ENCODE data around the gene ARHGAP15. TPM values are rescaled to one million over a fixed set of nuclear protein-coding genes. Genes with fewer than 3 reads are reported as not detected.

Gene ARHGAP15
- total and polyA plus RNA-seq, 3 donors from 2014 or later: 2.2 to 15.0 (median 7.7) TPM

GRCh38 chr2:143219266-143219665, 90.0 kb downstream of the ARHGAP15 start:
- H3K27me3 ChIP-seq: no peaks in the 10 kb centered on the region
- TF ChIP-seq POLR2A (IDR thresholded peaks at IDR 0.05): no peak
- TF ChIP-seq, protein P1, sequence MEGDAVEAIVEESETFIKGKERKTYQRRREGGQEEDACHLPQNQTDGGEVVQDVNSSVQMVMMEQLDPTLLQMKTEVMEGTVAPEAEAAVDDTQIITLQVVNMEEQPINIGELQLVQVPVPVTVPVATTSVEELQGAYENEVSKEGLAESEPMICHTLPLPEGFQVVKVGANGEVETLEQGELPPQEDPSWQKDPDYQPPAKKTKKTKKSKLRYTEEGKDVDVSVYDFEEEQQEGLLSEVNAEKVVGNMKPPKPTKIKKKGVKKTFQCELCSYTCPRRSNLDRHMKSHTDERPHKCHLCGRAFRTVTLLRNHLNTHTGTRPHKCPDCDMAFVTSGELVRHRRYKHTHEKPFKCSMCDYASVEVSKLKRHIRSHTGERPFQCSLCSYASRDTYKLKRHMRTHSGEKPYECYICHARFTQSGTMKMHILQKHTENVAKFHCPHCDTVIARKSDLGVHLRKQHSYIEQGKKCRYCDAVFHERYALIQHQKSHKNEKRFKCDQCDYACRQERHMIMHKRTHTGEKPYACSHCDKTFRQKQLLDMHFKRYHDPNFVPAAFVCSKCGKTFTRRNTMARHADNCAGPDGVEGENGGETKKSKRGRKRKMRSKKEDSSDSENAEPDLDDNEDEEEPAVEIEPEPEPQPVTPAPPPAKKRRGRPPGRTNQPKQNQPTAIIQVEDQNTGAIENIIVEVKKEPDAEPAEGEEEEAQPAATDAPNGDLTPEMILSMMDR (IDR thresholded peaks at IDR 0.05): no peak
- intact Hi-C loops (cut with DNase I; ENCODE audit: low total_unique reads): no loop called here
- 91 to 93% methylated on average over 3 of the region's 3 CpGs for WGBS, 2 donors
- no peak for DNase-seq
- no peak overlapping the region for H3K27ac ChIP-seq
- H3K36me3 ChIP-seq (ENCODE audit: low read depth, missing control alignments): no peaks in the 10 kb centered on the region
- H3K9me3 ChIP-seq: no peaks in the 10 kb centered on the region
- H3K4me1 ChIP-seq: no peaks in the 10 kb centered on the region
- no peak overlapping the region for H3K4me3 ChIP-seq

GRCh38 chr2:143223556-143223955, 94.3 kb downstream of the ARHGAP15 start:
- intact Hi-C loops (cut with DNase I; ENCODE audit: low total_unique reads): no loop called here
- Histone ChIP-seq H3K27me3 (no peaks in the 10 kb centered on the region), H3K36me3 (ENCODE audit: low read depth, missing control alignments) (no peaks in the 10 kb centered on the region), H3K4me3 (no peak overlapping the region), H3K9me3 (no peaks in the 10 kb centered on the region), H3K27ac (no peak overlapping the region), H3K4me1 (no peaks in the 10 kb centered on the region)
- TF ChIP-seq, protein P1 (IDR thresholded peaks at IDR 0.05): no peak
- TF ChIP-seq POLR2A (IDR thresholded peaks at IDR 0.05): no peak
- DNase-seq: no peak
- 73 to 89% methylated on average over 1 of the region's 1 CpG for WGBS, 2 donors

DNA sequence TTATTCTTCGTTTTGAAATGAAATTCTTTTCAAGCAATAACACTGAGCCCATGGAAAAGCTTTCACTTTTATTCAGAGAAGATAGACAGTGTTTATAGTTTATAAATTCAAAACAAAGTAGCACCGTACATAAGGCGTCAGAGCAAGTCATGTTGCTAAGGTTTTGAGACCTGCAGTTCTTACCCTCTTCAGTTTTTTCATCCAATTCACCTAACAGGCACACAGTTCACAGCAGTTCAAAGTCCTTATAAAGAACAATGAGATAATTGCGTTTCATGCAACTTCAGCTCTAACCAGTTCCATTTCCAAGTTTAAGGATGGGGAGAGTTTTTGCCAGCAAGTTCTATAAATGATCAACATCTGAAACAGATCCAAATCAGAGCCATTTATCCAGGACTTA, 96.7 kb downstream of the ARHGAP15 start:
- DNase-seq: no peak
- Histone ChIP-seq H3K4me3 (no peak overlapping the region), H3K36me3 (ENCODE audit: low read depth, missing control alignments) (no peaks in the 10 kb centered on the region), H3K9me3 (no peaks in the 10 kb centered on the region), H3K27ac (no peak overlapping the region), H3K4me1 (no peaks in the 10 kb centered on the region), H3K27me3 (no peaks in the 10 kb centered on the region)
- WGBS, 2 donors: 61 to 76% methylated on average over 4 of the region's 4 CpGs
- intact Hi-C loops (cut with DNase I; ENCODE audit: low total_unique reads): no loop called here
- TF ChIP-seq, protein P1 (IDR thresholded peaks at IDR 0.05): no peak
- no peak for TF ChIP-seq POLR2A (IDR thresholded peaks at IDR 0.05)

- intact Hi-C loops (cut with DNase I; ENCODE audit: low total_unique reads): no loop called here
- Histone ChIP-seq H3K27me3 (no peaks in the 10 kb centered on the region), H3K4me3 (no peak overlapping the region), H3K36me3 (ENCODE audit: low read depth, missing control alignments) (no peaks in the 10 kb centered on the region), H3K4me1 (no peaks in the 10 kb centered on the region), H3K9me3 (no peaks in the 10 kb centered on the region), H3K27ac (no peak overlapping the region)
- TF ChIP-seq, protein P1 (IDR thresholded peaks at IDR 0.05): no peak
- no peak for TF ChIP-seq POLR2A (IDR thresholded peaks at IDR 0.05)
- DNase-seq: no peak
- 92 to 95% methylated on average over 5 of the region's 5 CpGs for WGBS, 2 donors
Observed at GRCh38 chr2:143226714-143227541, 97.7 kb downstream of the ARHGAP15 start.

DNA sequence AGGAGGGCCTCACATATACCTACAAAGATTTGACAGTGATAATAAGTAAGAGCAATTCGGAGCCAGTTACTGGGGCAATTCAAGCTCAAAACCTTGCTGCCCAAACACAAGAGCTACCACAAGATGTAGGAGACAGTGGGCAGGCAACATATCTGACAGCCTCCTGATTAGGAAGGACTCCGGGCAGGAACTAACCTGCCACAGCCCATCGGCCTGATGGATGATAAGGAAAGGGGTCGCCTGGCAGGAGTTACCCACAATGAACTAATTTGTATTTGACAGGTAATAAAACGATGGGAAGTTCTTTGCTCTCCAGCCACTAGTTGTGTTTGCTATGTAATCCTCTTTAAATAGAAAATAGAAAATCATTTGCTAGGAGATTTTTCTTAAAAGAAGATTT, 100.2 kb downstream of the ARHGAP15 start:
- 68% methylated on average over 5 of the region's 5 CpGs for WGBS, 2 donors
- no peak overlapping the region for H3K4me3 ChIP-seq
- H3K36me3 ChIP-seq (ENCODE audit: low read depth, missing control alignments): no peaks in the 10 kb centered on the region
- no peaks in the 10 kb centered on the region for H3K27me3 ChIP-seq
- H3K9me3 ChIP-seq: no peaks in the 10 kb centered on the region
- H3K4me1 ChIP-seq: no peaks in the 10 kb centered on the region
- TF ChIP-seq, protein P1 (IDR thresholded peaks at IDR 0.05): no peak
- no peak for TF ChIP-seq POLR2A (IDR thresholded peaks at IDR 0.05)
- H3K27ac ChIP-seq: no peak overlapping the region
- no peak for DNase-seq
- intact Hi-C loops (cut with DNase I; ENCODE audit: low total_unique reads): no loop called here
